Measurements from ENCODE around the gene FNDC11. TPM values are rescaled to one million over a fixed set of nuclear protein-coding genes. Genes with fewer than 3 reads are reported as not detected.

The FNDC11 gene
- total and polyA plus RNA-seq, 2 of the 13 experiments (the other 11 are each of a cell fraction or from before 2014, with no cell fraction given), result 0.07 TPM; not detected in 1

- ATAC-seq (no peak), DNase-seq (ENCODE audit: low spot score) (no peak), FAIRE-seq (no peak)
- no peaks in the 10 kb centered on the region for H4K20me1 ChIP-seq (ENCODE audit: insufficient read depth, low read length)
- no TSS peak for BruUV-seq (replicated peaks)
- H3K9me3 ChIP-seq (ENCODE audit: low read length), result no peaks in the 10 kb centered on the region
- no peak overlapping the region for H3K27ac ChIP-seq (ENCODE audit: extremely low read length, insufficient read depth, low read length)
- intact Hi-C loops (cut with micrococcal nuclease; ENCODE audit: unreplicated experiment) (loop anchor here (2.0 to 10.0 kb wide), 5 partner anchors 88 to 433 kb away; partner anchors contain the start of genes GMEB2, LIME1, RTEL1 and SLC2A4RG), in situ Hi-C loops (cut with HindIII; ENCODE audit: extremely low pct_ligation_motif_present, low pct_unique_long_range_greater_than_20kb) (loop anchor here (5.0 kb wide), 1 partner anchor 38 kb away; no protein-coding TSS in a partner anchor)
- no peaks in the 10 kb centered on the region for H3K36me3 ChIP-seq (replicated peaks in 1 of 2; ENCODE audit: control insufficient read depth in 1 of 2, insufficient read depth in 2 of 2, low read length in 2 of 2)
- no peak overlapping the region for H3K4me3 ChIP-seq (replicated peaks in 1 of 3; ENCODE audit: insufficient read depth in 1 of 3, low read depth in 2 of 3, low read length in 3 of 3)
- ChIA-PET POLR2A (interaction anchor here (0.8 to 2.2 kb wide), 4 partner anchors 18 to 326 kb away, joined by 3 to 12 read pairs (median 7); partner anchors contain the start of genes PPDPF, RTEL1 and TPD52L2), CTCF (ENCODE audit: low intra/inter-chr PET ratio, low total read pairs) (interaction anchor here (2.7 kb wide), 1 partner anchor 40 kb away, joined by 29 read pairs; no protein-coding TSS in a partner anchor)
- 0 out of 2 replicates have a peak, but pooled peaks have one; percentile 42 for TF ChIP-seq MTA1 (CRISPR knock-in tag; IDR thresholded peaks at IDR 0.05; ENCODE audit: borderline replicate concordance)
- TF ChIP-seq LCORL (IDR thresholded peaks at IDR 0.05), result no peak
- TF ChIP-seq LCORL (CRISPR knock-in tag; IDR thresholded peaks at IDR 0.05), result no peak
- no peak for TF ChIP-seq ZNF143 (CRISPR knock-in tag; IDR thresholded peaks at IDR 0.05)
- TF ChIP-seq HDAC1 (CRISPR knock-in tag; IDR thresholded peaks at IDR 0.05), result 0 out of 2 replicates have a peak, but pooled peaks have one; percentile 16
- TF ChIP-seq MNT (IDR thresholded peaks at IDR 0.05), result no peak
- TF ChIP-seq ZNF670 (CRISPR knock-in tag; IDR thresholded peaks at IDR 0.05; ENCODE audit: borderline replicate concordance), result 0 out of 2 replicates have a peak, but pooled peaks have one; percentile 35
- WGBS (ENCODE audit: low lambda C conversion rate), result 70% methylated on average over 12 of the region's 12 CpGs
- no peaks in the 10 kb centered on the region for H3K79me2 ChIP-seq (ENCODE audit: insufficient read depth, low read length)
- H3K9ac ChIP-seq (ENCODE audit: insufficient read depth, low read depth, low read length), result no peak overlapping the region
- no peak overlapping the region for H2AFZ ChIP-seq (ENCODE audit: low read length)
- no peak overlapping the region for H3K4me2 ChIP-seq (ENCODE audit: low read depth, low read length)
- H3K4me1 ChIP-seq (ENCODE audit: insufficient read depth, low read length), result peaks cover 51% of the 10 kb centered on the region
- peaks cover 45 to 69% of the 10 kb centered on the region in 2 experiments for H3K27me3 ChIP-seq (ENCODE audit: control insufficient read depth in 1 of 2, insufficient read depth in 2 of 2, low read length in 2 of 2)
These were observed 14.9 kb upstream of the FNDC11 start for GRCh38 chr20:63539092-63539430.

Data from HepG2 (cell line).